Measurements from ENCODE around the gene DCP1A. TPM values are rescaled to one million over a fixed set of nuclear protein-coding genes. Genes with fewer than 3 reads are reported as not detected.

The DCP1A gene
- total and polyA plus RNA-seq, 9 of the 15 experiments (the other 6 are each of a cell fraction or from before 2014, with no cell fraction given) = 6.6 to 33.7 (median 13.3) TPM

DNA sequence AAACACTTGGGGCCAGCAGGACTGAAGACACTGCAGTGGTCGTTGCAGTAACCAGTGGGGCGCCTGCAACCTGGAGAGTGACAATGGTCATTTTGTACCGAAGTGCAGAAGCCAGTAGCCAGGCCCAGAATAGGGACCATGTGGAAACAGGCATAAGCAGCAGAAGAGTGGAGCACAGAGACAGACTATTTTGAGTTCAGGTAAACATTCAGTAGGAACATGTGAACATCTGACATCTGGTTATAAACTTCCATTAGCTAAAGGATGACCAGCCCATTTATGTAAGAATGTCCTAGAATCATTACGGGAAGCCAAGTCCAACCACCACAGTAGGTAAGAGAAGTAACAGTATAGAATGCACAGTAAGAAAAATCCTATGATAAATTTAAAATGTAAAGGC lies 59.1 kb downstream of the DCP1A start:
- in situ Hi-C loops (cut with MboI) = no loop called here
- POLR2A ChIA-PET = interaction anchor here (0.8 to 2.2 kb wide), 2 partner anchors 13 to 24 kb away, joined by 3 to 7 read pairs; no protein-coding TSS in a partner anchor
- TF ChIP-seq MYC (IDR thresholded peaks at IDR 0.05; ENCODE audit: low read depth, low read length) (no peak), MYC (CRISPR knock-in tag; IDR thresholded peaks at IDR 0.05; ENCODE audit: borderline replicate concordance, low read depth) (no peak), PURB (CRISPR knock-in tag; IDR thresholded peaks at IDR 0.05; ENCODE audit: low read depth) (no peak), KHSRP (IDR thresholded peaks at IDR 0.05) (no peak), HIVEP1 (CRISPR knock-in tag; IDR thresholded peaks at IDR 0.05) (no peak), POLR2H (tag; IDR thresholded peaks at IDR 0.05; ENCODE audit: low read depth) (no peak)
- intact Hi-C loops (cut with micrococcal nuclease) = no loop called here
- Histone ChIP-seq H3K9me1 (ENCODE audit: control insufficient read depth, insufficient read depth, low read length) (no peaks in the 10 kb centered on the region), H3K79me2 (ENCODE audit: control insufficient read depth, insufficient read depth, low read length) (no peaks in the 10 kb centered on the region), H3K36me3 (ENCODE audit: control insufficient read depth, insufficient read depth, low read length) (peaks cover 53% of the 10 kb centered on the region; the same call in 2 of the 3 replicates), H2AFZ (ENCODE audit: low read depth, low read length) (no peak overlapping the region), H3K4me3 (no peak overlapping the region), H4K20me1 (replicated peaks; ENCODE audit: control insufficient read depth, insufficient read depth, low read length) (no peaks in the 10 kb centered on the region), H3K9ac (ENCODE audit: insufficient read depth in 1 of 2, low read depth in 2 of 2, low read length in 2 of 2) (no peak overlapping the region), H3K4me2 (ENCODE audit: insufficient read depth, low read length) (no peak overlapping the region), H3K27me3 (ENCODE audit: control insufficient read depth in 2 of 2, insufficient read depth in 2 of 2, low read length in 2 of 2) (no peaks in the 10 kb centered on the region), H3K4me1 (replicated peaks in 1 of 2; ENCODE audit: control insufficient read depth in 2 of 2, insufficient read depth in 2 of 2, low read length in 2 of 2) (no peaks in the 10 kb centered on the region), H3K27ac (ENCODE audit: extremely low read depth, low read depth, low read length) (no peak overlapping the region), H3K9me3 (replicated peaks; ENCODE audit: control insufficient read depth, insufficient read depth, low read depth, low read length) (no peaks in the 10 kb centered on the region)
- no peak for FAIRE-seq
- DNase-seq (ENCODE audit: extremely low read depth in 1 of 4, low spot score in 3 of 4) = no peak
- 81% methylated on average over 4 of the region's 4 CpGs for WGBS (ENCODE audit: insufficient coverage, low coverage, missing lambda C conversion rate)
- no peak for ATAC-seq
- CTCF ChIA-PET (ENCODE audit: low intra/inter-chr PET ratio) = no interaction called here
- BruUV-seq (replicated peaks) = no TSS peak

GRCh38 chr3:53287131-53287629 lies 60.2 kb downstream of the DCP1A start:
- 90% methylated on average over 3 of the region's 4 CpGs for WGBS (ENCODE audit: insufficient coverage, low coverage, missing lambda C conversion rate)
- Histone ChIP-seq H2AFZ (ENCODE audit: low read depth, low read length) (no peak overlapping the region), H4K20me1 (replicated peaks; ENCODE audit: control insufficient read depth, insufficient read depth, low read length) (no peaks in the 10 kb centered on the region), H3K4me3 (no peak overlapping the region), H3K4me2 (ENCODE audit: insufficient read depth, low read length) (no peak overlapping the region), H3K79me2 (ENCODE audit: control insufficient read depth, insufficient read depth, low read length) (no peaks in the 10 kb centered on the region), H3K27me3 (ENCODE audit: control insufficient read depth in 2 of 2, insufficient read depth in 2 of 2, low read length in 2 of 2) (no peaks in the 10 kb centered on the region), H3K4me1 (replicated peaks in 1 of 2; ENCODE audit: control insufficient read depth in 2 of 2, insufficient read depth in 2 of 2, low read length in 2 of 2) (no peaks in the 10 kb centered on the region), H3K9ac (ENCODE audit: insufficient read depth in 1 of 2, low read depth in 2 of 2, low read length in 2 of 2) (no peak overlapping the region), H3K9me3 (replicated peaks; ENCODE audit: control insufficient read depth, insufficient read depth, low read depth, low read length) (no peaks in the 10 kb centered on the region), H3K9me1 (ENCODE audit: control insufficient read depth, insufficient read depth, low read length) (peaks cover 3% of the 10 kb centered on the region), H3K27ac (ENCODE audit: extremely low read depth, low read depth, low read length) (no peak overlapping the region), H3K36me3 (ENCODE audit: control insufficient read depth, insufficient read depth, low read length) (peaks cover 49% of the 10 kb centered on the region; the same call in 1 of the 3 replicates)
- intact Hi-C loops (cut with micrococcal nuclease) = no loop called here
- DNase-seq (ENCODE audit: extremely low read depth in 1 of 4, low spot score in 3 of 4) (no peak), FAIRE-seq (no peak), ATAC-seq (no peak)
- in situ Hi-C loops (cut with MboI) = no loop called here
- ChIA-PET CTCF (ENCODE audit: low intra/inter-chr PET ratio) (no interaction called here), POLR2A (interaction anchor here (0.6 kb wide), 1 partner anchor 195 kb away, joined by 3 read pairs; no protein-coding TSS in a partner anchor)
- BruUV-seq (replicated peaks) = no TSS peak
- no peak for TF ChIP-seq FOXA1 (IDR thresholded peaks at IDR 0.05; ENCODE audit: borderline replicate concordance)
- TF ChIP-seq CBX5 (IDR thresholded peaks at IDR 0.05; ENCODE audit: borderline replicate concordance, low read depth) = no peak
- TF ChIP-seq GTF2B (IDR thresholded peaks at IDR 0.05; ENCODE audit: extremely low read depth, insufficient read length) = no peak
- TF ChIP-seq ZNF695 (CRISPR knock-in tag; IDR thresholded peaks at IDR 0.05) = no peak
- no peak for TF ChIP-seq NR1H2 (CRISPR knock-in tag; IDR thresholded peaks at IDR 0.05)
- no peak for TF ChIP-seq POLR3A (IDR thresholded peaks at IDR 0.05; ENCODE audit: borderline replicate concordance, extremely low read depth, insufficient read depth, insufficient read length)
- TF ChIP-seq SLC30A9 (CRISPR knock-in tag; IDR thresholded peaks at IDR 0.05) = no peak
- no peak for TF ChIP-seq ZNF253 (CRISPR knock-in tag; conservative IDR thresholded peaks at IDR 0.05)
- TF ChIP-seq MTA2 (IDR thresholded peaks at IDR 0.05; ENCODE audit: low read depth) = no peak
- no peak for TF ChIP-seq ZNF280B (CRISPR knock-in tag; IDR thresholded peaks at IDR 0.05)

Measured in K562 (cell line).